Effector memory CD4-positive, alpha-beta T cell (primary cell): Measurements from ENCODE around the gene PCDH9.

ENCODE experiments used
- DNase-seq, 3 donors: peaks; one replicate each; pipeline ENCODE4 v3.0.0-alpha.2; 2020
- H3K27ac ChIP-seq: 2 replicates; pipeline ENCODE4 v1.7.0; 2013; ENCODE audit warnings: mild to moderate bottlenecking, low read length, moderate library complexity; ENCODE audit not compliant: insufficient read depth, poor library complexity, severe bottlenecking
- H3K27me3 ChIP-seq: replicated peaks from 2 replicates; pipeline ENCODE4 v1.7.0; 2013; ENCODE audit warnings: mild to moderate bottlenecking, low read length; ENCODE audit not compliant: insufficient read depth, control insufficient read depth, poor library complexity, severe bottlenecking
- H3K36me3 ChIP-seq: 2 replicates; pipeline ENCODE4 v1.7.0; 2013; ENCODE audit warnings: mild to moderate bottlenecking, low read length, moderate library complexity; ENCODE audit not compliant: control insufficient read depth, insufficient read depth
- H3K4me1 ChIP-seq: 2 replicates; pipeline ENCODE4 v1.7.0; 2013; ENCODE audit warnings: low read length, mild to moderate bottlenecking; ENCODE audit not compliant: control insufficient read depth, insufficient read depth, poor library complexity, severe bottlenecking
- H3K4me3 ChIP-seq: 2 replicates; pipeline ENCODE4 v1.7.0; 2013; ENCODE audit warnings: low read length, low read depth, mild to moderate bottlenecking; ENCODE audit not compliant: insufficient read depth, poor library complexity, severe bottlenecking
- H3K9me3 ChIP-seq: 2 replicates; pipeline ENCODE4 v1.7.0; 2013; ENCODE audit warnings: mild to moderate bottlenecking, low read length, moderate library complexity; ENCODE audit not compliant: control insufficient read depth

The PCDH9 gene

DNA sequence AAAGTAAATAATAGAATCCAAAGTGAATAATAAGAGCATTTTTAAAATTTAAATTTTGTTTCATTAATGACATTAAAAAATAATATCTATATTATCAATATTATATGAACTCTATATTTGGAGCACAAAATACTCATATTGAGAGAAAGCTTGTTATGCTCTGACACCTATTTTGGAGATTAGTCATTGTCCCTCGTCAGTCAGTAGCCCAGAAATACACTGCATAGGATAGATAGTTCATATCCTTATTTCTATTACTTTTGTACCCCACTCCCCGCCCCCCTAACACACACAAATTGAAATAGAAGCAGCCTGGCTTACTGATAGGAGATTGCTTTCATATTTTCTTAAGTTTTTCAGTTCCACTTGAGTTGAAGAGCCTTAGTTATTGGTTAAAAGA is 652.8 kb downstream of the PCDH9 start:
- Histone ChIP-seq H3K36me3 (no peaks in the 10 kb centered on the region), H3K9me3 (no peaks in the 10 kb centered on the region), H3K27ac (no peak overlapping the region), H3K27me3 (no peaks in the 10 kb centered on the region), H3K4me1 (no peaks in the 10 kb centered on the region), H3K4me3 (no peak overlapping the region)
- no peak for DNase-seq

DNA sequence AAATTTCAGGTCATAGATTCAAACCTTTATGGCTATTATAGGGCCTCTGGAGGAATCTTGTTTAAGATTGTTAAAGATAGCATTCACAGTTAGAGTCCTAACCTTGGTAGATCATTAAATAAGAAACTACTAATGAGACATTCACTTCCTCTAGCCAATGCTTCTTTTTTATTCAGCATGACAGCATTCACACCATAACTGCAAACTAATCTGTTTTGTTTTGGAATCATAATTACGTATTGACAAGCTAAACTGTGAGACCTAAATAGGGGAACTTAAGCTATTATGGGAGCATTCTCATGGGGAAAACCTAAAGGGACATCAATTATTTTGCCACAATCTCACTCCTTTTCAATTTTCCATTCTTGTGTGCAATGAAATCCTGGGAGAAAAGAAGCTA is 653.8 kb downstream of the PCDH9 start:
- Histone ChIP-seq H3K27me3 (no peaks in the 10 kb centered on the region), H3K9me3 (no peaks in the 10 kb centered on the region), H3K36me3 (no peaks in the 10 kb centered on the region), H3K4me3 (no peak overlapping the region), H3K4me1 (no peaks in the 10 kb centered on the region), H3K27ac (no peak overlapping the region)
- DNase-seq = no peak

DNA sequence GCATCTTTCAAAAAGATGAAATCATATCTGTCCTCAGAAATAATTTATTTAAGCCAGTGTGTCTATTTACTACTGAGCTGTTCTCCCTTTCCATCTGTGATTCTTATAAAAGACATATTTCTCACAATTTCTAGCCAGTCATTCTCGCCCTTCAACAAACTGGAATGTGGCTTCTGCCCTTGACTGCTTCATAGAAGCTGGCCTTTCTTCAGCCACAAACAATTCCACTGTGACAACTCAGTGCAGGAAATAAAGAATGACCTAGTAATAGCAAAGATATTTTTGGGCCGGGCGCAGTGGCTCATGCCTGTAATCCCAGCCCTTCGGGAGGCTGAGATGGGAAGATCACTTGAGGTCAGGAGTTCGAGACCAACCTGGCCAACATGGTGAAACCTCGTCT is 655.5 kb downstream of the PCDH9 start:
- DNase-seq = no peak
- Histone ChIP-seq H3K9me3 (no peaks in the 10 kb centered on the region), H3K27ac (no peak overlapping the region)

DNA sequence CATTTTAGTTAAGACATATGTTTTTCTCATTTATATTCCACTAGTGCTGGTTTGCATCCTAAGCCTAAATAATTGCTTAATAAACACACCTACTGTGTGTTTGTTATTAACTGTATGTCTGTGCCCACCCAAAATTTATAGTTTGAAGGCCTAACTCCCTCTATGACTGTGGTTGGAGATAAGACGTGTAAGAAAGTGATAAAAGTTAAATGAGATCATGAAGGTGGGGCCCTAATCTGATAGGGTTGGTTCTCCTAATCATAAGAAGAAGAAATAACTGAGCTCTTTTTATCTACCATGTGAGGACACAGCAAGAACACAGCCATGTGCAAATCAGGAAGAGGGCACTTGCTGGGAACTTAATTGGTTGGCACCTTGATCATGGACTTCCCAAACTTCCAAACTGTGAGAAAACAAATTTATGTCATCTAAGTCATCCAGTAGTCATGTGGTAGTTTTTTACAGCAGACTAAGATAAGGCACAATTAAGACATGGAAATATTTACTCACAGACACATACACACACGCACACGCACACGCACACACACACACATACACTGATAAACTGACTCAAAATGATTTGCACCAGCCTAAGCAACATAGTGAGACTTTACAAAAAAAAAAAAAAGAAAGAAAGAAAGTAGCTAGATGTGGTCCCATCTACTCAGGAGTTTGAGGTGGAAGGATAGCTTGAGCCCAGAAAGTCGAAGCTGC is 662.1 kb downstream of the PCDH9 start:
- H3K4me3 ChIP-seq = no peak overlapping the region
- no peak overlapping the region for H3K27ac ChIP-seq
- no peaks in the 10 kb centered on the region for H3K27me3 ChIP-seq
- DNase-seq = no peak
- H3K4me1 ChIP-seq = no peaks in the 10 kb centered on the region
- no peaks in the 10 kb centered on the region for H3K36me3 ChIP-seq
- H3K9me3 ChIP-seq = no peaks in the 10 kb centered on the region

More for the DNA sequence above, 655.5 kb downstream of the PCDH9 start:
- no peak overlapping the region for H3K4me3 ChIP-seq
- H3K27me3 ChIP-seq = no peaks in the 10 kb centered on the region
- H3K36me3 ChIP-seq = no peaks in the 10 kb centered on the region
- no peaks in the 10 kb centered on the region for H3K4me1 ChIP-seq

DNA sequence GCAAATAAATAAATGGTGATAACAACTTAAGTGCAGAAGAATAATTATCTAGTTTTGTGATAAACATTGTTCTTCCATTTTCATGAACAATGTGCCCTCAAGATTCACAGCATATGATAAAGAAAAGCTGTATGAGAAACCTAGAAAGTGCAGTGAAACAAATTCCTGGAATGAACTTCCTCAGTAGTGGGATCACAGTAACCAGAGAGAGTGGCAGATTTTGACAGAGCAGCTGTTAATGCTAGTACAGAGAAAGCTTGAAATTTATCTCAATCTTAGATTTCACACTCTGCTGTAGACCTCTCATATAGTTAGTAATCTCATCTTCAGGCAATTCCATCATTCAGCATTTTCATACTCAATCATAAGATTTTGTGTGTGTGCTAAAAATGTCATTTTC is 664.9 kb downstream of the PCDH9 start:
- H3K4me1 ChIP-seq = no peaks in the 10 kb centered on the region
- no peaks in the 10 kb centered on the region for H3K9me3 ChIP-seq
- no peak overlapping the region for H3K27ac ChIP-seq
- no peaks in the 10 kb centered on the region for H3K36me3 ChIP-seq
- no peak overlapping the region for H3K4me3 ChIP-seq
- no peak for DNase-seq
- H3K27me3 ChIP-seq = no peaks in the 10 kb centered on the region

DNA sequence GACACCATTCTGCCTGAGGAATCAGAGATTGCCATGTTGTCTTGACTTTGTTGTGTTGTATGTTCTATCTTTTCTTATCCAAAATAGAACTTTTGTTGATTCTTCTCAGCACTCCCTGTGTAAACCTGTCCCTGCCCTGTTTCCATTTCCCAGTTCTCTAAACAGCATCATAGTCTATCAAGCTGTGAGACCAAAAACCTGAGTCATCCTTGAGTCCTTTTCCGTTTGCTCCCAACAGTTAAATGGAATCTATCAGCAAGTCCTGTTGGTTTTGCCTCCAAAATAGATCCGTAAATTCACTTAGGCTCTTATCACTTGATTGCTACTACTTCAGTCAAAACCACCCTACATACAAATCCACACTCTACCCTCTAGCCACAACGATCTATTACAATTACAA is 667.1 kb downstream of the PCDH9 start:
- no peak overlapping the region for H3K4me3 ChIP-seq
- no peak for DNase-seq
- no peaks in the 10 kb centered on the region for H3K9me3 ChIP-seq
- H3K27ac ChIP-seq = no peak overlapping the region
- no peaks in the 10 kb centered on the region for H3K36me3 ChIP-seq
- H3K4me1 ChIP-seq = no peaks in the 10 kb centered on the region
- no peaks in the 10 kb centered on the region for H3K27me3 ChIP-seq

DNA sequence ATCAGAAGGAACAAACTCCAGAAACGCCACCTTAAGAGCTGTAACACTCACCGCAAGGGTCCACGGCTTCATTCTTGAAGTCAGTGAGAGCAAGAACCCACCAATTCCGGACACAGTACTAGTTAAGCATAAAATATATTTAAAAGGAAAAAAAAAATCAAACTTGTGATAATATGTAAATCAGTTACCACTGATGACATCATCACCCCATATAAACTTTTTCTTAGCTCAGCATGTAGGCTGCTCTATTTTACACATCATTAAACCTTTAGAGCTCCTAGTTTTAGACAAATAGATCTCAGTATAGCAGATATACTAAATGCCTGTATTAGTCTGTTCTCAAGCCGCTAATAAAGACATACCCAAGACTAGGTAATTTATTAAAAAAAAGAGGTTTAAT is 668.1 kb downstream of the PCDH9 start:
- Histone ChIP-seq H3K27ac (no peak overlapping the region), H3K36me3 (no peaks in the 10 kb centered on the region), H3K9me3 (no peaks in the 10 kb centered on the region), H3K27me3 (no peaks in the 10 kb centered on the region), H3K4me1 (no peaks in the 10 kb centered on the region), H3K4me3 (no peak overlapping the region)
- no peak for DNase-seq

DNA sequence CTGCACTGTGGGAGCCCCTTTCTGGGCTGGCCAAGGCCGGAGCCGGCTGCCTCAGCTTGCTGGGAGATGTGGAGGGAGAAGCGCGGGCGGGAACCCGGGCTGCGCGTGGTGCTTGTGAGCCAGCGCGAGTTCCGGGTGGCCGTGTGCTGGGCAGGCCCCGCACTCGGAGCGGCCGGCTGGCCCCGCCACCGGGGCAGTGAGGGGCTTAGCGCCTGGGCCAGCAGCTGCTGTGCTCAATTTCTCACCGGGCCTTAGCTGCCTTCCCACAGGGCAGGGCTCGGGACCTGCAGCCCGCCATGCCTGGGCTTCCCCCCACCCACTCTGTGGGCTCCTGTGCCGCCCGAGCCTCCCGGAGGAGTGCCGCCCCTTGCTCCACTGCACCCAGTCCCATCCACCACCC is 669.1 kb downstream of the PCDH9 start:
- Histone ChIP-seq H3K4me3 (no peak overlapping the region), H3K4me1 (no peaks in the 10 kb centered on the region), H3K27ac (no peak overlapping the region), H3K36me3 (no peaks in the 10 kb centered on the region), H3K9me3 (no peaks in the 10 kb centered on the region), H3K27me3 (no peaks in the 10 kb centered on the region)
- DNase-seq = no peak

DNA sequence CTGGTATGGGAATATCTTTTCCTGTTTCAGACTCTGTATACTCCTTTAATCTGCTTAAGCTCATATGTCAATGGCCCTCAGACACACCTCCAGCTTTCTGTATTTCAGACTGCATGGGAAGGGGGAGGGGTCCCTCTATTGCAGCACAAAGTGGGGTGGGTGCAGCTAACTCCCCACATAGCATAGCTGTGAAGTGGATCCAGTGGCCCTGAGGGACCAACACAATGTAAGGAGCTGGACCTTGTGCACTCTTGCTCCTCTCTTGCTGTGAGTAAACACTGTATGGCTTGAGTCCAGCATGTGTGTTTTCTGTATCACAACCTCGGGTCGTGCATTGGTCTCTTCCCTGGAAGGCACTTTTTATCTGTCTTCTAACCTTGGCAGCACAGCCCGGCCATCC is 669.9 kb downstream of the PCDH9 start:
- Histone ChIP-seq H3K27ac (no peak overlapping the region), H3K36me3 (no peaks in the 10 kb centered on the region), H3K9me3 (no peaks in the 10 kb centered on the region), H3K4me3 (no peak overlapping the region), H3K4me1 (no peaks in the 10 kb centered on the region), H3K27me3 (no peaks in the 10 kb centered on the region)
- no peak for DNase-seq

DNA sequence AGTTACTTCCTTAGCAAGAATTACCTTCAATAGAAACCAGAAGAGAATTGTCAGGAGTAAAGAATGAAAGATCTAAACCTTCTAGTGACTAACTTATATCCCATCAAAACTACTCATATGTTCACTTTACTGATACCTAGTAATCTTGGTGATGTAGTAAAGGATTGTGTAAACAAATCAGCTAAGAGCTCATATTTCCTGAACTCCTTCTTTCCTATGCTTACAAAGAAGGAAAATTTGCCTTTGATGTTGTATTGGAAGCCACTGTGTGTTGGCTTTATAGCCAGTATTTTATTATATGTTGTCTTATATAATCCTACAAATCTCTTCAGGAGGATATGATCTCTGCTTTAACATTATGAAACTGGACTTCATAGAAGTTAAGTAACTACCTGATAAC is 671.0 kb downstream of the PCDH9 start:
- Histone ChIP-seq H3K9me3 (no peaks in the 10 kb centered on the region), H3K36me3 (no peaks in the 10 kb centered on the region), H3K27ac (no peak overlapping the region), H3K4me3 (no peak overlapping the region), H3K27me3 (no peaks in the 10 kb centered on the region), H3K4me1 (no peaks in the 10 kb centered on the region)
- DNase-seq = no peak
